Measurements from ENCODE around the gene RALBP1.

The RALBP1 gene

GRCh38 chr18:9507565-9508088 lies 32.3 kb downstream of the RALBP1 start:
- no peak for DNase-seq (ENCODE audit: low read depth, low spot score)
- in situ Hi-C loops (cut with HindIII; ENCODE audit: low sequenced_read_pairs), result no loop called here
- no peak overlapping the region for H3K4me3 ChIP-seq (ENCODE audit: low read depth, low read length)
- TF ChIP-seq, protein P1, sequence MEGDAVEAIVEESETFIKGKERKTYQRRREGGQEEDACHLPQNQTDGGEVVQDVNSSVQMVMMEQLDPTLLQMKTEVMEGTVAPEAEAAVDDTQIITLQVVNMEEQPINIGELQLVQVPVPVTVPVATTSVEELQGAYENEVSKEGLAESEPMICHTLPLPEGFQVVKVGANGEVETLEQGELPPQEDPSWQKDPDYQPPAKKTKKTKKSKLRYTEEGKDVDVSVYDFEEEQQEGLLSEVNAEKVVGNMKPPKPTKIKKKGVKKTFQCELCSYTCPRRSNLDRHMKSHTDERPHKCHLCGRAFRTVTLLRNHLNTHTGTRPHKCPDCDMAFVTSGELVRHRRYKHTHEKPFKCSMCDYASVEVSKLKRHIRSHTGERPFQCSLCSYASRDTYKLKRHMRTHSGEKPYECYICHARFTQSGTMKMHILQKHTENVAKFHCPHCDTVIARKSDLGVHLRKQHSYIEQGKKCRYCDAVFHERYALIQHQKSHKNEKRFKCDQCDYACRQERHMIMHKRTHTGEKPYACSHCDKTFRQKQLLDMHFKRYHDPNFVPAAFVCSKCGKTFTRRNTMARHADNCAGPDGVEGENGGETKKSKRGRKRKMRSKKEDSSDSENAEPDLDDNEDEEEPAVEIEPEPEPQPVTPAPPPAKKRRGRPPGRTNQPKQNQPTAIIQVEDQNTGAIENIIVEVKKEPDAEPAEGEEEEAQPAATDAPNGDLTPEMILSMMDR (IDR thresholded peaks at IDR 0.05; ENCODE audit: low read depth, low read length), result no peak

GRCh38 chr18:9508446-9509025 lies 33.2 kb downstream of the RALBP1 start:
- no peak for DNase-seq (ENCODE audit: low read depth, low spot score)
- in situ Hi-C loops (cut with HindIII; ENCODE audit: low sequenced_read_pairs), result no loop called here
- TF ChIP-seq, protein P1 (IDR thresholded peaks at IDR 0.05; ENCODE audit: low read depth, low read length), result no peak
- no peak overlapping the region for H3K4me3 ChIP-seq (ENCODE audit: low read depth, low read length)

- no peak overlapping the region for H3K4me3 ChIP-seq (ENCODE audit: low read depth, low read length)
- in situ Hi-C loops (cut with HindIII; ENCODE audit: low sequenced_read_pairs), result no loop called here
- peak; percentile 68 for DNase-seq (ENCODE audit: low read depth, low spot score)
- TF ChIP-seq, protein P1 (IDR thresholded peaks at IDR 0.05; ENCODE audit: low read depth, low read length), result no peak
Observed at GRCh38 chr18:9513971-9514512, 38.7 kb downstream of the RALBP1 start.

GRCh38 chr18:9516437-9517064 lies 41.2 kb downstream of the RALBP1 start:
- TF ChIP-seq, protein P1 (IDR thresholded peaks at IDR 0.05; ENCODE audit: low read depth, low read length), result peak; percentile 86
- peak; percentile 55 for DNase-seq (ENCODE audit: low read depth, low spot score)

DNA sequence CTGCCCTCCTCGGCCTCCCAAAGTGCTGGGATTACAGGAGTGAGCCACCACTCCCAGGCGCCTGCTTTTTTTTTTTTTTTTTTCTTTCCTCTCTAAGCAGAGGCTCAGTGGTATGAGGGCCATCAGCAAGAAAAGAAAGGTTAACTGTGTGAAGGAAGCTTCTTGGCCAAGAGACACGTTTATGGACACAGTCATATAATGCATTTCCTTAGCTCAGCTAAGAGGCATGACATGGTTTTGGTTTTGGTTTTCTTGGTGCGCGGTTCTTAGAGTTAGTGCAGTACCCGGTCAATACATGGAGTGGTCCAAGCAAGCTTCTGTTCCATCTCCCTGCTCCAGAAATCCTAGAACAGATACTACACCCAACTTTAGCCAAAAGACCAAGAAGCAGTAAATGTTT lies 42.6 kb downstream of the RALBP1 start:
- no peak overlapping the region for H3K4me3 ChIP-seq (ENCODE audit: low read depth, low read length)
- TF ChIP-seq, protein P1 (IDR thresholded peaks at IDR 0.05; ENCODE audit: low read depth, low read length), result no peak
- in situ Hi-C loops (cut with HindIII; ENCODE audit: low sequenced_read_pairs), result no loop called here
- DNase-seq (ENCODE audit: low read depth, low spot score), result no peak

More at GRCh38 chr18:9516437-9517064, 41.2 kb downstream of the RALBP1 start:
- in situ Hi-C loops (cut with HindIII; ENCODE audit: low sequenced_read_pairs), result no loop called here
- H3K4me3 ChIP-seq (ENCODE audit: low read depth, low read length), result no peak overlapping the region

- TF ChIP-seq, protein P1 (IDR thresholded peaks at IDR 0.05; ENCODE audit: low read depth, low read length), result no peak
- in situ Hi-C loops (cut with HindIII; ENCODE audit: low sequenced_read_pairs), result no loop called here
- no peak for DNase-seq (ENCODE audit: low read depth, low spot score)
- H3K4me3 ChIP-seq (ENCODE audit: low read depth, low read length), result no peak overlapping the region
Observed at GRCh38 chr18:9519399-9519798, 44.1 kb downstream of the RALBP1 start.
